GM21723 (cell line): ENCODE measurements around the gene SMC5.

Experiments used
- ATAC-seq: cut with Tn5 transposase; IDR thresholded peaks from one replicate; pipeline ENCODE4 v1.9.1; 2021; ENCODE audit warnings: mild to moderate bottlenecking, moderate library complexity; ENCODE audit not compliant: unreplicated experiment

SMC5 gene

DNA sequence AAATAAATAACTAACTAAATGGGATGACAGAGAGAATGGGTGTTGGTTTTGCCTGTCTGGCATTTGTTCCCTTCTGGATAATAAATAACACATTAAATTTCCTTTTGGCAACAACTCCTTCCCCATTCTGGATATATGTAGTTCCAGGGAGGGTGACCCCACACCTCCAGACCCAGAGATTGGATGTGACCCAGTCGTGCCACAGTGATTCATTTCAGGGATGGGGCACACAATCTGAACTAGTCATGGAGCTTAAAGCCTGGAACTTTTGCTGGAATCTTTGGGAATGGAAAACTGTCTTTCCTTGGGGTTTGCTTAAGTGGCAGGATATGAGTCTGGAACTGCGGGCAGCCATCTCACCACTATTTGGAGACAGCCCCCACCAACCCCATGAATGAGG is 144.4 kb downstream of the SMC5 start:
- no peak for ATAC-seq

DNA sequence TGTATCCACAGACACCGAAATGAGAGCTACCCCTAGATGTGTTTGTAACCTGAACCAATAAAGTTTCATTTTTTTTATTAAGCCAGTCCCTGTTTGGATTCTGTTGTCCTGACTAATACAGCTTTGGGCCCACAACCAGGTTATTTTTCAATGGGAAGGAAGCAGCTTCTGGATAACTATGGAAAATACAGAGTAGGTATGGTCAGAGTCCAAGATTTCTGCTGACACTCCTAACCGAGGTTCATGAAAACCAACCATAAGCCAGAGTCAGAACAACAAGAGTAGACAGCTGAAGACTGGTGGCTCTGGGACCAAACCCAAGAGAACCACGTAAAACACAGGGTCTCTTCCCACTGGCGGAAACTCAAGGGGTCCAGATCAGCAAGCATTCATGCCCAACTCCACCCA is 144.8 kb downstream of the SMC5 start:
- no peak for ATAC-seq

DNA sequence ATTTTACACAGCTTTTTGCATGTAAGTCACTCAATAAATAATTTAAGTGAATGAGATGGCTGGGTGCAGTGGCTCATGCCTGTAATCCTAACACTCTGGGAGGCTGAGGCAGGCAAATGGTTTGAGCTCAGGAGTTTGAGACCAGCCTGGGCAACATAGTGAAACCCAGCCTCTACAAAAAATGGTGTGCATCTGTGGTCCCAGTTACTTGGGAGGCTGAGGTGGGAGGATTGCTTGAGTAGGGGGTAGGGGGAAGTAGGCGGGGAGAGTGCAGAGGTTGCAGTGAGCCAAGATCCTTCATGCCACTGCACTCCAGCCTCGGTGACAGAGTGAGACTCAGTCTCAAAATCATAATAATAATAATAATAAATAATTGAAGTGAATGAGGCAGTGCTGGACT is 145.5 kb downstream of the SMC5 start:
- ATAC-seq: no peak
